ENCODE data around the gene JOSD1.
"Not testable (repeated sequence)": the region's sequence is repeated elsewhere in the genome, so short reads cannot be mapped to it uniquely, and the experiment has no call there.

The JOSD1 gene

DNA sequence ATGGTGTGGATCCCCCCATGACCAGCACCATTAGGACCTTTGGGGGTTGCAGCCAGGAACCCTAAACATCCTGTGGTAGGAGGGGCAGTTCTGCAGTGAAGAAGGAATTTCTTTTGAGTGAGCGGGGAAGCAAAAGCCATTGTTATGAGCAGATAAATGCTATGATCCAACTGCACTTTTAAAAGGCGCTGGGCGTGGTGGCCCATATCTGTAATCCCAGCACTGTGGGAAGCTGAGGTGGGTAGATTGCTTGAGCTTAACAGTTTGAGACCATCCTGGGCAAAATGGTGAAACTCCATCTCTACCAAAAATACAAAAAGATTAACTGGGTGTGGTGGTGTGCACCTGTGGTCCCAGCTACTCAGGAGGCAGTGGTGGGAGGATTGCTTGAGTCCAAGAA is 24.9 kb downstream of the JOSD1 start:
- no peak for DNase-seq

DNA sequence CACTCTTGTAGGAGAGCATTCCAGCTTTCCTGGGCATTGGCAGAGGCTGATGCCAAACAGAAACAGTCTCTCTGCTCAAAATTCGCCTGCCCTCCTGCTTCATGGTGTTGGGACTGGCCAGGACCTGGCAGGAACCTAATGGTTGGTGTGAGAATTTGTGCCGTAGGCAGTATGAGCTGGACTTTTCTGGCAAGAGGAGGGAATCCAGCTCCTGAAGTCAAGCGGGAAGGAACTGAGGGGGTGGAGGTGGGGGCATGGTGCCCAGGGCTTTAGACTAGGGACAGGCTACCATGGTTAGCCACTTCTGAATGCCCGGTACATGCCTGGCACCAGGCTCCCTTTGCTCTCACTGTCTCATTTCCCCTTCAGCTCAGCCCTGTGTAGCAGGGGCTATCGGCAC is 25.9 kb downstream of the JOSD1 start:
- no peak for DNase-seq

DNA sequence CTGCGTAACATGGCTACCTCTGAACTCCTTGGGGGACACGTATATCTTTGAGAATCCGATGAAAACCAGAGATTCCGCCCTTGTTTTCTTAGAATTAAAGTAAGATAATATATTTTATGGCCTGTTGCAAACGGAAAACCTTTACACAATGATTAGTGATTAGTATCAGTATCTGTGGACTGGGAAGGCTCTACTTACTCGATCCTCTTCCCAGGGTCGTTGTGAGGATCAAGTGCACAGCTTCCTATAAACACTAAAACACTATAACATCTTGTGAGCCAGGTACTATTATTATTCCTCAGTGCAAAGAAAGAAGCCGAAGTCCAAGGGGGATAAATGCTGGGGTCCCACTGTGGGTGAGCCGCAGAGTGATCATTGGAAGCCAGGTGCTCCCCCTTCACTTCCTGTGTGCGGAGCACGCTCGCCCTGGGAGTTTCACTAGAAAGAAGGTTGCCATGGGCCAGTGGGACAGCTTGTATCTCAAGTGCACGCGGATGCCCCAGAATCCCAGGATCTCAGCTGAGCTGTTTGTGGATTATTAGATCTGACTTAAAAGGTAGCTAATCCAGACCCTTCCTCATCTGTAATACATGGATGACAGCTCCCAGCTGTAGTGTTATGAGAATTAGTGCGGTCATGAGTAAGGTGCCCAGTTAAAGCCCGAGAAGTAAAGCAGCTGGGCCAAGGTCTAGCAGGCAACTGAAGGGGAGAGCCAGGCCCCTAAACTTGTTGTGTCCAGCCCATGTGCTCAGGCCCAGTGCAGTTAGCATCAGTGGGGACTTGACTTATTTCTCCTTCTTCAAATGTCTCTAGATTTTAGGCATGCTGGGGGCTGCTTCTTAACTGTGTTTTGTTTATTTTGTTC is 43.5 kb downstream of the JOSD1 start:
- peak; percentile 66 to 68 for DNase-seq

DNA sequence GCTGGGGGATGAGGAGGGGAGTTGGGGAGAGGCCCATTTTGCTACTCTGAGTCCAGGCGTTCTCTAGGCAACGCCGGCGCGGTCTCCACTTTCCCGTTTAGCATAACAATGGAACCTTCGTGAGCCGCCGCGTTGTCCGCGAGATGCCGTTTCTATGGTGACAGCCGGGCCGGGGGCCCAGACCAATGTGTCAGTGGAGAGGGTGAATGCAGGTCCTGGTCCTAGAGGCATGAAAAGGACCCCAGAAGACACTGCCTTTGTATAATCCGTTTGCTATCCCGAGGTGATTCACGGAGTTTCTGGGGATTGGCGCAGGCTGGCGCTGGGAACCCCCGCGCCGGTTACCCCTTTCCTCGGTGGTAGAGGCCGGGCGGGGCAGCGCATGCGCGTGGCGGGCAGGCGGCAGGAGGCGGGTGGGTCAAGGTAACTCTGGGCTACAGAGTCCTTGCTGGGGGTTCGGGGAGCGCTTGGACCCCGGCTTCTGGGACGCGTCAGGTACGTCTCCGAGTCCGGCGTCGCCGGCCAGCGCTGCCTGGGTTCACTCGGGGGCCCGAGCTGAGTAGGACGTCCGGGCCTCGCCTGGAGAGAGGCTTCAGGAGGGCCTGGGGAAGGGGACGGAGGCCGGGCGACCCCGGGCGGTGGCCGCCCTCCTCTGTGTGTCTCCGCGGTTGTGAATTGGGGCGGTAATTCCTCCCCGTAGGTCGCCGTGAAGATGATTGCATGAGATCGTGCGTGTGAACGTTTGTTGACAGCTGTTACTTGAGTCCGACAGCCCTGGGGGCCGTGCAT is 44.3 kb downstream of the JOSD1 start, which contains the start of the genes CBY1 and FAM227A:
CBY1 (plus strand) TSS at position 383 of the 789 bp plus-strand sequence. CDS start 11,417 bp downstream, outside the sequence.
FAM227A (minus strand) TSS at position 137 of the 789 bp plus-strand sequence. CDS start 6,224 bp downstream, outside the sequence.
- peak; percentile 93 to 94 for DNase-seq

DNA sequence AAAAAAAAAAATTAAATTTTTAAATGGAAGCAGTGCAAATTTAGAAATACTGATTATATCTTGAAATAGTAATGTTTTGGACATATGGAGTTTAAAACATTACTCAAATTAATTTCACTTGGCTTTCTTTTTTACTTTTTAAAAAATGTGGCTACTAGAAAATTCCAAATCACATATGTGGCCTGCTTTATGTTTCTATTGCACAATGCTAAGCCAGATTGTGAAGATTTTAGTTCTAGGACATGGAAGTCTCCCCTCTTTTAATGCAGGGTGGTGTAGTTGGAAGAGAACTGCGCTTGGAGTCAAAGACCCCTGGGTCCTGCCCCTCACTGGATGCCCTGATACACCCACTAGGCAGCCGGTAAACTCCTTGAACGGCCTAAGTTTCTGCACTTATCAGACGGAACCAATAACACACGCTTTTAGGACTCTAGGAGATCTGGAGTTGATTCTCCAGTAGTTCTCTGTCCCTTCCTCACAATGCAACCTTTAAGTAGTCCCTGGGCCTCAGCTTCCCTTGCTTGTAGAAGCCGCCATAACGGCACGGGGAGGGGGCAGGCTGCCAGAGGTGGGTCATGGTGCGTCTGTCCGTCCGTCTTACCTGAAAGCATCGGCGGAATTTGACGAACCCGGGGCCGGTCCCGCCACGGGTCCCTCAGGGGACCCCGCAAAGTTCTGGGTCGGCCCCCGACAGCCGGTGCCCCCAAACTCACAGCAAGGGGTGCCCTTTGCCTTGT is 45.1 kb downstream of the JOSD1 start:
- no peak for DNase-seq

DNA sequence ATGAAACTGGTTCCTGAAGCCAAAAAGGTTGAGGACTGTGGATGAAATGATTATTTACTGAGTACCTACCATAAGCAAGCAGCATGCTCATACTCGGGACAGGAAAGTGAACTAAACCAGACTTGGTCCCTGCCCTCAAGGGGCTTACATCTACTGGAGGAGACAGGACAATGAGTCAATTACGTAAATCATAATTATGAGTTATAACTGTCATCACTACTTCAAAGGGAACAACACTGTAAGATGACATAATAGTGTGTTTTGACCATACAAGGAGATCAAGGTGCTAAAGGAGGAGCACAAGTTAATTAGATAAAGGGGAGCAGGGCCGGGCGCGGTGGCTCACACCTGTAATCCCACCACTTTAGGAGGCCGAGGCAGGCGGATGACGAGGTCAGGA is 47.0 kb downstream of the JOSD1 start:
- DNase-seq: no peak

DNA sequence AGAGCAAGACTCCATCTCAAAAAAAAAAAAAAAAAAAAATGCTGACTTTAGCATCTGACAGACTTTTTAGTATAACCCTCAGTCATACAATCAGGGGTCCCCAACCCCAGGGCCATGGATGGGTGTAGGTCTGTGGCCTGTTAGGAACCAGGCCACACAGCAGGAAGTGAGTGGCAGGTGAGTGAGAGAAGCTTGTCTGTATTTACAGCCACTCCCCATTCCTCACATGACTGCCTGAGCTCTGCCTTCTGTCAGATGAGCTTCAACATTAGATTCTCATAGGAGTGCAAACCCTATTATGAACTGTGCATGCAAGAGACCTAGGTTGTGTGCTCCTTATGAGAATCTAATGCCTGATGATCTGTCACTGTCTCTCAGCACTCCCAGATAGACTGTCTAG is 47.9 kb downstream of the JOSD1 start:
- no peak for DNase-seq

DNA sequence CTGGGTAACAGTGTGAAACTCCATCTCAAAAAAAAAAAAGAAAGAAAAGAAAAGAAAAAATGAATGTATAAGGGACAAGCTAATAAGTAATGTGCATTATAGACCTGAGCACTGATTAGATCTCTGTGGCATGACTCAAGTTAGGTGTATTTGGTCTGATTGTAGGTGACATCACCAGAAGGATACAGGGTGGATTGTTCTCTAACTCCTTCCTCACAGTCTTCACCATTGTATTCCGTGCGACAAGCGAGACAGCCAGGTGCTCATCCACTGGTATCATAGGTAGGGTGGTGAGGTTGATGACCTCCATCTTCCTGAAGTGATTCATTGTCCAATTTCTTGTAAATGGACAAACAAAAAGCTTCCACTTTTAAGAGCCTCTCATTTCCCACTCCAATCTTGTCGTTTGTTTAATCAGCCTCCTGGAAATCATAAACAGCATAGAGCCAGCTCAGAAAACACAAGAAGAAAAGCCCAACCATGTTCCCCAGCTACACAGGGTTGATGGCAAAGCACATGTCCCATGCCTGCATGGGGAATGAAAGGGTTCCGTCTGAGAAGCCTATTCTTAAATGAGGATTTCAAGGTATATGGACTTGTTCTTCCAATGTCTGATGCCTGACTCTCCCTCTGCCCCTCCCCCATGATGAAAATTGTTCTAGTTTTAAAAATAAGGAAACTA is 50.8 kb downstream of the JOSD1 start:
- DNase-seq: no peak

DNA sequence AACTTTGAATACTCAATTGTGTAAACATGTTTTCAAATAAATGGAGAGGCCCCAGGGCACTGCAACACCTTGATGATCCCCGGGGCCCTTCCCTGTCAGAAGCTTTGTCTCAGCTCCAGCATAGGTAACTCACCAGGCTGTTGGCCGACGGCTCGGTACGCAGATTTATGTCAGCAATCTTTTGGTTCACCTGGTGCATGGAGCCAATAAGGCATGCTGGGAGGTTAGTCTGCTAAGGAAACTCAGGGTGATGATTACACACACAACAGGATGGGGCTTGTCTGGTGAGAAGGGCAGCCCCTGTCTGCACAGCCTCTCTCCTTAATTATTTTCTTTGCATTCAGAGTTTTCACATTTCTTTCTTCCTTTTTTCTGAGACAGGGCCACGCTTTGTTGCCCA is 55.3 kb downstream of the JOSD1 start:
- DNase-seq: no peak

DNA sequence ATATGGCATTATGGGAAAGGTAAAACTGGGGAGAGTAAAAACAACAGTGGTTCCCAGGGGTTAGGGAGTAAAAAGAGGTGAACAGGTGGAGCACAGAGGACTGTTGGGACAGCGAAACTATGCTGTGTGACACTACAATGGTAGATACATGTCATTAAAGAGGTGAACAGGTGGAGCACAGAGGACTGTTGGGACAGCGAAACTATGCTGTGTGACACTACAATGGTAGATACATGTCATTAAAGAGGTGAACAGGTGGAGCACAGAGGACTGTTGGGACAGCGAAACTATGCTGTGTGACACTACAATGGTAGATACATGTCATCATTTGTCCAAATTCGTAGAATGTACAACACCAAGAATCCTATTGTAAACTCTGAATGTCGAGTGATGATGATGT is 56.5 kb downstream of the JOSD1 start:
- not testable (repeated sequence) for DNase-seq

DNA sequence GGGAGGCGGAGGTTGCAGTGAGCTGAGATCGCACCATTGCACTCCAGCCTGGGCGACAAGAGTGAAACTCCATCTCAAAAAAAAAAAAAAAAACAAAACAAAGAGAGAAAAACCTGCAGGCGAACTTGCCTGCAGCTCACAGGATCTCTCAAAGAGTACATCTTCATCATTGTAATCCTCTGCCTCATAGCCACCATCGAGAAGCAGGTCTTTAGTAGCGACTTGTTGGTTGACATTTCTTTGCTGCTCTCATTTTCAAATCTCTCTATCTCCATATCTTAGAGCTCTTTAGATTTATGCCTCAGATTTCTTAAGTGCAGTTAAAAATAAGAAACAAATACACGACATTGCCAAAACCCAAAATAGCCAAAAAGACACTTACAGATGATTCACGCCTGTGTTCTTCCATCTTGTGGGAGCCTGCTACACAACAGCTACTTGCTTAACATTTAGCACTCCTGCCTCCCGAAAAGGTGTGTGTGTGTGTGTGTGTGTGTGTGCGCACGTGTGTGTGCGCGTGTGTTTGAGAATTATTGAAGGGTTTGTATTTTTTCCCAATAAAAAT is 59.2 kb downstream of the JOSD1 start:
- DNase-seq: no peak

DNA sequence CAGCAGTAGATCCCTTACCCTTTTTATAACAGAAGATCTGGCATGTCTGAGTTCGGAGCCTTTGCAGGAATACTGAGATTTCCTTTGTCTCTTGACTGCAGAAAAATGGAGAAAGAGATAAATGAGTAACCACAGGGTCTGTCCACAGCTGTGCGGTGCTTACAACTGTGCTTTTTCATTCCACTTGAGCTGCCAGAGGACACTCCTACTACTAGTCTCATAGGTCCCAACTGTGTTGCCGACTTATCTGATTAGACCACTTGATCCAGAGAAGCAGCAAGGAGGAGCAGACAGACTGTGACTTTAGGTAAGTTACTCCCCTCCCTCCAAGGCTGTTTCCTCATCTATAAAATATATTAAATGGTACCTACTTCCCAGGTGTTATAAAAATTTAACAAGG is 62.0 kb downstream of the JOSD1 start:
- DNase-seq: no peak

DNA sequence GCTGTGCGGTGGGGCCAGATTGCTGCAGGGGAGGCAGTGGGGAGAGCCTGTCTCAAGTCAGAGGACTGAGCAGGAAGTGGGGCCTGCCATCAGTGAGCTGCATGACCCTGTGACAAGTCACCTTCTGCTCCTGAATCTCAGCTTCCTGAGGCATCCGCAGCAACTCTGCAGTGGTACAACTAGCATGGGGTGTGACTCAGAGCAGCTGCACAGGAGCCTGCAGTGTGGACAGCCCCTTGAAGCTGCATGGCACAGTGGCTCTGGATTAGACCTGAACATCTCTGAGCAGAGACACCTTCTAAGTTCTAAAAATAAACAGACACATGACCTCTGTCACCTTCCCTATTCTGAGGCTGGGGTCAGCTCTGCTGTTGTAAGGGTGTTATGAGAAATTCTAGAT is 62.5 kb downstream of the JOSD1 start:
- no peak for DNase-seq

Measured in activated T-cell treated with anti-CD3 and anti-CD28 coated beads, Interleukin-2, amount 50 U/mL, for 48 hours (primary cell).